A549 treated with AZD2906 at 1 μM for 4 hours (cell line): ENCODE data around the gene OBSL1. TPM values are rescaled to one million over a fixed set of nuclear protein-coding genes. Genes with fewer than 3 reads are reported as not detected.

Source experiments
- total RNA-seq: library from RNA; stranded (reverse); fragments of 200-300 nt; extraction: Qiagen RNA extraction; gene quantifications from 5 replicates; pipeline ENCODE4 v1.2.3, GENCODE V29; 2022

Gene OBSL1
- 18.7 to 23.2 TPM (median 21.6 TPM) in 5 replicates for total RNA-seq

GRCh38 chr2:219571311-219572236 is at the start of gene OBSL1:
OBSL1 (minus strand) TSS chr2:219571539; CDS start chr2:219571232, 307 bp downstream.

GRCh38 chr2:219597552-219598307 is 26.4 kb upstream of the OBSL1 start, which contains the start of gene STK11IP:
STK11IP (plus strand) TSS chr2:219597857; CDS start chr2:219598120, 263 bp downstream.

DNA sequence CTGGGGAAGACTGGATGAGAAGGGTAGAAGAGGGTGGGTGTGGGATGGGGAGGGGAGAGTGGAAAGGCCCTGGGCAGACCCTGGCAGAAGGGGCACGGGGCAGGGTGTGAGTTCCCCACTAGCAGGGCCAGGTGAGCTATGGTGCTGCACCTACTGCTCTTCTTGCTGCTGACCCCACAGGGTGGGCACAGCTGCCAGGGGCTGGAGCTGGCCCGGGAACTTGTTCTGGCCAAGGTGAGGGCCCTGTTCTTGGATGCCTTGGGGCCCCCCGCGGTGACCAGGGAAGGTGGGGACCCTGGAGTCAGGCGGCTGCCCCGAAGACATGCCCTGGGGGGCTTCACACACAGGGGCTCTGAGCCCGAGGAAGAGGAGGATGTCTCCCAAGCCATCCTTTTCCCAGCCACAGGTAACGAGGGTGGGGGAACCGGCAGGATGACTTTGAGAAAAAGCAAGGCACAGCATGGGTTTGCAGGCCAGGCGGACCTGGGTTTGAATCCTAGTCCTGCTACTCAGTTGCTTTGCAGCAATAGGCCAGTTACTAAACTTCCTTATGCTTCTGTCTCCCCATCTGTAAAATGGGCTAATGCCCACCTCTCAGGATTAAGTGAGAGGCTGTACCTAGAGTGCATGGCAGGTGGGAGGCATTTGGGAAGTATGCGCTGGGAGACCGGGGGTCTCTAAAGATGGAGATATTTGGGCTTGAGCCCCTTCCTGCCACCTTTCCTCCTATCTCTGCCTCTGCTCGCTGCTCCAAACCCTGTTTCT is 1.1 kb upstream of the OBSL1 start, which contains the start of gene INHA:
Gene INHA, plus strand, starts transcription at position 74 of the 765 bp plus-strand sequence. Its CDS starts 65 bp downstream, at position 139.

DNA sequence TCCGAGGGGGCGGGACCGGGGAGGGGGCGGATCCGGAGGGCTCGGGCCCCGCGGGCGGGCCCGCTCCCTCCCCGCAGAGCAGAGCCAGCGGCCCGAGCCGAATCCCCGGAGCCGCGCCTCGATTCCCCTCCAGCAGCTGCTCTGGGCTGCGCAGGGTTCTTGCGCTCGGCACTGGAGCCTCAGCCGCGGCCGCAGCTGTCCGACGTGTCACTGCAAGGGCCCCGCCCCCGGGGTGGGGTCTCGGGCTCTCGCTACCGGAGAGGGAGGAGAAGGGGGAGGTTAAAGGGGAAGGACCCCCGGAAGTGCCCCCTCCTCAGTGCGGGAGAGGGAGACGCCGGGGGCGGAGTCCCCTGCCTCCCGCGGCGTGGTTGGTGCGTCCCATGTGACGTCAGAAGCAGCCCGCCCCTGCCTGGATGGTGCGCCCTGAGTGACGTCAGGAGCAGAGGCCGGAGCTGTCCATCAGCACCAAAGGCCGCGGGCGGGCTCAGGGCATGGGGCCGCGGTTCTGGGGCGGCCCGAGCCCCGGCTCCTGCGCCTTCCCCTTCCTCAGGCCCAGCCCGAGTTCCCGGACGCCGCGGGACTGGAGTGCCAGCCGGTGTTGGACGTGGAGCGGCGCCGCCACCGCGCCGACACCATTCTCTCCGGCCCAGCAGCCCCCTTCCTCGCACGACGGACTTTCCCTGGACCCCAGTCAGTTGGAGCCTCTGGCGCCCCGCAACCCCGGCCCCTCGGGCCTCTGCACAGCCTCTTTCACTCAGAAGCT is 27.6 kb downstream of the OBSL1 start, which contains the start of the genes CHPF and TMEM198:
Gene CHPF, minus strand, starts transcription at position 214 of the 763 bp plus-strand sequence. CDS start 271 bp downstream, outside the sequence.
Gene TMEM198, plus strand, starts transcription at position 433 of the 763 bp plus-strand sequence. CDS start 700 bp downstream, outside the sequence.

GRCh38 chr2:219514196-219514761 is 57.1 kb downstream of the OBSL1 start, which contains the start of gene ASIC4:
ASIC4 (plus strand) TSS chr2:219514482; CDS start chr2:219514725, 243 bp downstream.

Other genes starting within 250 kb of the OBSL1 start
- not detected in 5 replicates for gene RESP18, start 238.8 kb downstream of the OBSL1 start, total RNA-seq
- gene DNPEP, start 183.6 kb downstream of the OBSL1 start, total RNA-seq: 56.8 to 62.2 TPM (median 60.4 TPM) in 5 replicates
- gene DES, start 153.2 kb downstream of the OBSL1 start, total RNA-seq: 0.14 to 0.69 TPM (median 0.27 TPM) in 5 replicates
- 6.5 to 11.6 TPM (median 9.6 TPM) in 5 replicates for gene SPEG, start 136.7 kb downstream of the OBSL1 start, total RNA-seq
- 32.4 to 39.4 TPM (median 36.7 TPM) in 5 replicates for gene GMPPA, start 72.6 kb downstream of the OBSL1 start, total RNA-seq
- gene ASIC4, start 57.1 kb downstream of the OBSL1 start, total RNA-seq: 0.04 to 0.07 TPM (median 0.05 TPM) in 5 replicates
- 18.6 to 32.1 TPM (median 31.6 TPM) in 5 replicates for gene CHPF, start 27.7 kb downstream of the OBSL1 start, total RNA-seq
- gene TMEM198, start 27.5 kb downstream of the OBSL1 start, total RNA-seq: 0.62 to 1.2 TPM (median 0.96 TPM) in 5 replicates
- 0.21 to 0.59 TPM (median 0.52 TPM) in 5 replicates for gene INHA, start 771 bp upstream of the OBSL1 start, total RNA-seq
- gene STK11IP, start 26.3 kb upstream of the OBSL1 start, total RNA-seq: 13.0 to 18.4 TPM (median 16.5 TPM) in 5 replicates
- 2.0 to 3.8 TPM (median 2.9 TPM) in 5 replicates for gene SLC4A3, start 56.1 kb upstream of the OBSL1 start, total RNA-seq